ENCODE data around the gene LILRB5.
"Not testable (repeated sequence)": the region's sequence is repeated elsewhere in the genome, so short reads cannot be mapped to it uniquely, and the experiment has no call there.

GRCh38 chr19:54239491-54240371 lies 17.3 kb downstream of the LILRB5 start:
- not testable (repeated sequence) for TF ChIP-seq CTCF (IDR thresholded peaks at IDR 0.05); EZH2 (IDR thresholded peaks at IDR 0.05; ENCODE audit: borderline replicate concordance, insufficient read depth, low read depth, low read length, poor library complexity, severe bottlenecking)

All from B cell (primary cell).